Coronary artery (tissue), 2 donors: ENCODE data around the gene TMEM127.
A peak's percentile ranks its signal among the peaks of the same experiment; 100 is the strongest.
"Not testable (repeated sequence)": the region's sequence is repeated elsewhere in the genome, so short reads cannot be mapped to it uniquely, and the experiment has no call there.

ENCODE experiments used
- DNase-seq: peaks from one replicate; pipeline ENCODE4 v3.0.0-alpha.2; 2017; ENCODE audit warnings: low spot score
- H3K27ac ChIP-seq, 2 donors: fragments of 200-600 bp; sonication (generic); one replicate each; pipeline ENCODE4 v1.5.1; 2016 to 2019
- H3K4me3 ChIP-seq: fragments of 200-600 bp; sonication (generic); 2 replicates; pipeline ENCODE4 v1.5.1; 2016; ENCODE audit warnings: mild to moderate bottlenecking, moderate library complexity
- TF ChIP-seq, protein P1 (sequence below): fragments of 200-600 bp; sonication (generic); IDR thresholded peaks from one replicate; pipeline ENCODE4 v1.5.1; 2019; ENCODE audit warnings: antibody characterized with exemption

Gene TMEM127

DNA sequence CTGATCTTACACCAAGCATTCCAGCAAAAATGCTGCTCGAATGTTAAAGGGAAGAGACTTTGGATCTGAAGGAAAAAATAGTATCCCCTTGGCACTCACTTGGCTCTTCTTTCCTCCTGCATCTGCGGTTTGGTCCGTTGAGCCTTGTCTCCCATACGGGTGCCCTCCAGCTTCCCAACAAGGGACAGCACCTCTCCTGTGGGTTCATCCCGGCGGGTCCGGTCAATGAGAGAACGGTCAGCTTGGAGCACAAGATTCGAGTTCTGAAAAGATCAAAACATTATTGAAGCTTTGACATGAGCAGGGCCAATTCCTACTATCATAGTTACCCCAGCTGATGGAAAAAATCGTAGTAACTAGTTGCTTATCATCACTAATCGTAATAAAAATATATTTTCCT, 38.8 kb upstream of the TMEM127 start:
- DNase-seq: no peak
- Histone ChIP-seq H3K4me3 (peak overlapping the region; percentile 84), H3K27ac (peak overlapping the region in 1 of 2 donors; percentile 80)
- TF ChIP-seq, protein P1, sequence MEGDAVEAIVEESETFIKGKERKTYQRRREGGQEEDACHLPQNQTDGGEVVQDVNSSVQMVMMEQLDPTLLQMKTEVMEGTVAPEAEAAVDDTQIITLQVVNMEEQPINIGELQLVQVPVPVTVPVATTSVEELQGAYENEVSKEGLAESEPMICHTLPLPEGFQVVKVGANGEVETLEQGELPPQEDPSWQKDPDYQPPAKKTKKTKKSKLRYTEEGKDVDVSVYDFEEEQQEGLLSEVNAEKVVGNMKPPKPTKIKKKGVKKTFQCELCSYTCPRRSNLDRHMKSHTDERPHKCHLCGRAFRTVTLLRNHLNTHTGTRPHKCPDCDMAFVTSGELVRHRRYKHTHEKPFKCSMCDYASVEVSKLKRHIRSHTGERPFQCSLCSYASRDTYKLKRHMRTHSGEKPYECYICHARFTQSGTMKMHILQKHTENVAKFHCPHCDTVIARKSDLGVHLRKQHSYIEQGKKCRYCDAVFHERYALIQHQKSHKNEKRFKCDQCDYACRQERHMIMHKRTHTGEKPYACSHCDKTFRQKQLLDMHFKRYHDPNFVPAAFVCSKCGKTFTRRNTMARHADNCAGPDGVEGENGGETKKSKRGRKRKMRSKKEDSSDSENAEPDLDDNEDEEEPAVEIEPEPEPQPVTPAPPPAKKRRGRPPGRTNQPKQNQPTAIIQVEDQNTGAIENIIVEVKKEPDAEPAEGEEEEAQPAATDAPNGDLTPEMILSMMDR: no peak

DNA sequence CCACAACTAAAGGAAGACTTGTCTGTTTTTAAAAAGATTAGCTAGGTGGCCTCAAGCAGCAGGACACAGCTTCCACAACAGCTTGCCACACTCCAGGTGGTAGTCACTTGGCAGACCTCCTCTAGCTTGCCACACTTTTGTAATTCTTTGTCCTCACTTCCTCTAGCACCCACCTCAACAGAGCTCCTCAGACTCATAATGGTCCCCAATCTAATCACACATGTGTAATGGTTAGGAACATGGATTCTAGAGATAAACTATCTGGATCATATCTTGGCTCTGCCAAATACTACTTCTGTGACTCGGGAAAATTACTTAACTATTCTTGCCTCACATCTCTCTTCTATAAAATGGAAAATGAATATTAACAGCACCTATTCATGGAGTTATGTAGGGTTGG, 36.1 kb upstream of the TMEM127 start:
- TF ChIP-seq, protein P1: no peak
- Histone ChIP-seq H3K27ac (no peak overlapping the region), H3K4me3 (no peak overlapping the region)
- DNase-seq: no peak

DNA sequence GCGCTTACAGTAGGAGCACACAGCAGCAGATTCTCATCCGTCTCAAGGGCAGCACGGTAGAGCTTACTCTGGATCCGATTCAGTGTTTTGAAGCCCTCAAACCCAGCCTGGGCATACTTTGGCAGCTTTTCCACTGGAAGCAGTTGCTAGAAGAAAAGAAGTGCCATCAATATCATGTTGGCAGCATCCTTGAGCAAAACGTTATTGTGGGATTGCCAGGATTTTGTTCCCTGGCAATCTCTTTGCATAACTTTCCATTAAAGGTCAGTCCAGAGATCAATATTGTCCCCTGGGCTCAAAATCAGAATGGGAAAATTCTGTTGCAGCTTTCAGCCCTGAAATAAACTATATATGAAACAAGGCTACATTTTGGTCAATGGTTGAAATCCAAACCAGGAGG, 31.1 kb upstream of the TMEM127 start:
- TF ChIP-seq, protein P1: no peak
- DNase-seq: no peak
- no peak overlapping the region for H3K27ac ChIP-seq
- no peak overlapping the region for H3K4me3 ChIP-seq

DNA sequence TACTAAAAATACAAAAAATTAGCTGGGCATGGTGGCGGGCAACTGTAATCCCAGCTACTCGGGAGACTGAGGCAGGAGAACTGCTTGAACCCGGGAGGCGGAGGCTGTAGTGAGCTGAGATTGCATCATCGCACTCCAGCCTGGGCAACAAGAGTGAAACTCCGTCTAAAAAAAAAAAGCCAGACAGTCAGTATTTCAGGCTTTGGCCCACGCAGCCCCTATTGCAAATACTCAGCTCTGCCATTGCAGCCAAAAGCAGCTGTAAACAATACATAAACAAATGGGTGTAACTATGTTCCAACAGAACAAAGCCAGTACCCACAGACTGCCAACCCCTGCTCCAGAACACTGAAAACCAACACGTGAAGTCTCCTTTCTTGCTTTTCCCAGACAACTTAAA, 28.5 kb upstream of the TMEM127 start:
- not testable (repeated sequence) for H3K4me3 ChIP-seq, H3K27ac ChIP-seq, DNase-seq

- H3K4me3 ChIP-seq: no peak overlapping the region
- DNase-seq: no peak
- TF ChIP-seq, protein P1: no peak
- H3K27ac ChIP-seq: no peak overlapping the region
Measured at GRCh38 chr2:96291751-96292150, 26.0 kb upstream of the TMEM127 start.

GRCh38 chr2:96287273-96287856, 21.6 kb upstream of the TMEM127 start:
- Histone ChIP-seq H3K27ac (no peak overlapping the region), H3K4me3 (no peak overlapping the region)
- TF ChIP-seq, protein P1: no peak
- DNase-seq: no peak

- H3K4me3 ChIP-seq: no peak overlapping the region
- no peak for DNase-seq
- TF ChIP-seq, protein P1: no peak
- H3K27ac ChIP-seq: no peak overlapping the region
Measured at GRCh38 chr2:96276787-96277499, 11.1 kb upstream of the TMEM127 start.
